CD4-positive, alpha-beta T cell treated with Interleukin-4 for 4 hours (primary cell): ENCODE data around the gene CPSF4L.

Experiments
- DNase-seq: peaks from one replicate; pipeline ENCODE4 v3.0.0-alpha.2; 2020

CPSF4L gene

GRCh38 chr17:73199751-73200317 is 61.8 kb downstream of the CPSF4L start:
- DNase-seq: no peak

- DNase-seq: no peak
These were observed 62.8 kb downstream of the CPSF4L start for GRCh38 chr17:73198930-73199260.
